ENCODE results near the gene SLC2A1.

DNA sequence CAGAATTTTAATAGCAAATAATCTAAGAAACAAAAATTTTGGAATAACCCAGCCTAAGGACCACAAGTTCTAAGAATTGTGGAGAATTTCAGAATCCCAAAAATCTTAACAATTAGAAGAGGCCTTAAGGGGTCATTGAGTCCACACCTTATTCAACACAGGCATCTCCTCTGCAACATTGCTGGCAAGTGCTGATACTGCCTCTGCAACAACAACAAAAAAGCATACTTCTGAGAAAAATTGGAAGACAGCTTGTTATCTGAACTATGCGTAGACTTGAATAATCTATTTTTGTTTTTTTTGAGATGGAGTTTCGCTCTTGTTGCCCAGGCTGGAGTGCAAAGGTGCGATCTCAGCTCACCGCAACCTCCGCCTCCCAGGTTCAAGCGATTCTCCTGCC lies 24.0 kb upstream of the SLC2A1 start:
- no peak for TF ChIP-seq CTBP1 (IDR thresholded peaks at IDR 0.05; ENCODE audit: borderline replicate concordance)
- TF ChIP-seq SP1 (IDR thresholded peaks at IDR 0.05): no peak
- no peak for TF ChIP-seq ARNT (IDR thresholded peaks at IDR 0.05)
- no peak for TF ChIP-seq FOXA1 (IDR thresholded peaks at IDR 0.05)
- TF ChIP-seq HDGF (IDR thresholded peaks at IDR 0.05; ENCODE audit: borderline replicate concordance): no peak
- TF ChIP-seq, protein P1, sequence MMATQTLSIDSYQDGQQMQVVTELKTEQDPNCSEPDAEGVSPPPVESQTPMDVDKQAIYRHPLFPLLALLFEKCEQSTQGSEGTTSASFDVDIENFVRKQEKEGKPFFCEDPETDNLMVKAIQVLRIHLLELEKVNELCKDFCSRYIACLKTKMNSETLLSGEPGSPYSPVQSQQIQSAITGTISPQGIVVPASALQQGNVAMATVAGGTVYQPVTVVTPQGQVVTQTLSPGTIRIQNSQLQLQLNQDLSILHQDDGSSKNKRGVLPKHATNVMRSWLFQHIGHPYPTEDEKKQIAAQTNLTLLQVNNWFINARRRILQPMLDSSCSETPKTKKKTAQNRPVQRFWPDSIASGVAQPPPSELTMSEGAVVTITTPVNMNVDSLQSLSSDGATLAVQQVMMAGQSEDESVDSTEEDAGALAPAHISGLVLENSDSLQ (IDR thresholded peaks at IDR 0.05): no peak
- TF ChIP-seq NFRKB (IDR thresholded peaks at IDR 0.05): no peak
- TF ChIP-seq TARDBP (IDR thresholded peaks at IDR 0.05): no peak
- TF ChIP-seq ELF4 (IDR thresholded peaks at IDR 0.05): no peak
- TF ChIP-seq FOXM1 (IDR thresholded peaks at IDR 0.05; ENCODE audit: borderline replicate concordance): no peak
- no peak for TF ChIP-seq FOXK2 (IDR thresholded peaks at IDR 0.05)
- TF ChIP-seq BHLHE40 (IDR thresholded peaks at IDR 0.05; ENCODE audit: borderline replicate concordance): no peak
- no peak for TF ChIP-seq LEF1 (IDR thresholded peaks at IDR 0.05; ENCODE audit: borderline replicate concordance)
